Stomach (tissue), 4 donors: ENCODE measurements around the gene RALA.

Experiments
- POLR2A ChIP-seq, 4 donors: fragments of 450-650 bp; IDR thresholded peaks; one replicate each; pipeline ENCODE4 v1.6.1; 2016; ENCODE audit warnings: antibody characterized with exemption in 4 of 4, control low read depth in 2 of 4, mild to moderate bottlenecking in 1 of 4, moderate library complexity in 1 of 4
- POLR2AphosphoS5 ChIP-seq, 3 donors: sonication (generic); formaldehyde crosslinking; IDR thresholded peaks; one replicate each; pipeline ENCODE4 v1.6.1; 2016; ENCODE audit warnings: antibody characterized with exemption in 3 of 3

DNA sequence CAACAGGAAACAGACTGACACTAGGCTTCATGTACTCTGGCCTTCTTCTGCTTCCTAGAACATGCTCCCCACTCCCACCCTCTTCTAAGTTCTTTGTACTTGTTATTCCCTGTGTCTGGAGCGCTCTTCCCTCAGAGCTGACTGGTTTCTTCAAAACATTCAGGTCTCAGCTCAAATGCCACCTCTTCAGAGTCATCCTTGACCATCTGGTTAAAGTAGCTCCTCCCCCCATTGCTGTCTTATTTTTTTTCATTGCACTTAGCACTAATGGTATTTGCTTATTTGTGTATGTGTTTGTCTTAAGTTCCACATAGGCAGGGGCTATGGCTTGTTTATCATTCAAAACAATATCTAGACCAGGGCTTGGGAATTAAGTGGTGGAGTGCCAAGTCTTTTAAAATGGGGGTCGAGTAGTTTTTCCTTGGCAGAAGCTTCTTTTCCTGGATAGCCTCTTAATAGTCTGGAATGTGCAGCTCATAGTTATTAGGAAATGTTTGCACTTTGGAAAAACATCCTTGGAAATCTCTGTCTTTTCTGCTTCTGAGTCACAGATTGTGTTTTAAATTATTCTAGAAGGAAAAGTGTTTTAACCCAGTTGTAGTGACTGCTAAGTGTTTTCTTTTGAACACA lies 60.0 kb downstream of the RALA start:
- no peak for TF ChIP-seq POLR2A (IDR thresholded peaks at IDR 0.05)
- no peak for TF ChIP-seq POLR2AphosphoS5 (IDR thresholded peaks at IDR 0.05)
